GM19099 (cell line): Measurements from ENCODE around the gene GNB3.
A peak's percentile ranks its signal among the peaks of the same experiment; 100 is the strongest.

Source experiments
- POLR2A ChIP-seq: IDR thresholded peaks from 3 replicates; pipeline ENCODE4 v1.6.1; 2011; ENCODE audit warnings: low read depth; ENCODE audit not compliant: insufficient read length; ENCODE audit errors: extremely low read depth

The GNB3 gene

DNA sequence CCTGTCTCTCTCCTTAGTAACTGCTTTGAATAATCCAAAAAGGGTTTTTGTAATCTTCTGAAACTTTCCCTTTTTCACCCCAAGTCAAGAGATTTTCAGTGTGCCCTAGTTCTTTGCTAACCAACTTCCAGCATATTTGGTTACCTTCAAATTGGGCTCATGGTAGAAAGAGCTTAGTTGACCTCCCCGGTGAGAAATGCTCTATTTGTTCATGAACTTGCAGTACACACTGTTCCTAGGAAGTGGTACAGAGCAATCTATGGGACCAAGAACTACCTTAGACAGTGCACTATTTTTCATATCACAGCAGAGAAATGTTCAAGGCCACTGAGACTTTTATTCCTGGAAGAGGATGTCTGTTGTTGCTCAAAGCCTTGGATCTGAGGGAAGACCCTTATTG lies 12.9 kb downstream of the GNB3 start:
- TF ChIP-seq POLR2A: no peak

DNA sequence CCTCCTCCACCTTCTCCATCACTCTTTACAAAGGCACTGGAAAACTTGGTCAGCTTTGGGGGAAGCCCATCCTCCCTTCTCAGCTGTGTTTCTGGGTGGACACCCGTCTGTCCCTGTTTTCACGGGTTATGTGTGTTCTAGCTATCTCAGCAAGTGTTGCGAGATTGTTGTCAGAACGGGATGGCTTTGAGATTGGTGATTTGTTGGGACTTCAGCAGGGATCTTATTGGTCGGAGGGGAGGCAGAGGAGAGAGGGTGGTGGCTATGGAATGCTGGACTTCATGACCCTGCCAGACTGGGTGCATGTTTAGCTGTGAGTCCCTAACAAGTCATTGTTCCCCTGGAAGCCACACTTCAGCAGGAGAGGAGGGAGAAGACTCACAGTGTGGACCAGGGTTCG lies 13.3 kb downstream of the GNB3 start:
- no peak for TF ChIP-seq POLR2A

GRCh38 chr12:6855322-6855721 lies 14.6 kb downstream of the GNB3 start:
- TF ChIP-seq POLR2A: no peak

GRCh38 chr12:6858799-6859198 lies 18.1 kb downstream of the GNB3 start:
- TF ChIP-seq POLR2A: no peak

DNA sequence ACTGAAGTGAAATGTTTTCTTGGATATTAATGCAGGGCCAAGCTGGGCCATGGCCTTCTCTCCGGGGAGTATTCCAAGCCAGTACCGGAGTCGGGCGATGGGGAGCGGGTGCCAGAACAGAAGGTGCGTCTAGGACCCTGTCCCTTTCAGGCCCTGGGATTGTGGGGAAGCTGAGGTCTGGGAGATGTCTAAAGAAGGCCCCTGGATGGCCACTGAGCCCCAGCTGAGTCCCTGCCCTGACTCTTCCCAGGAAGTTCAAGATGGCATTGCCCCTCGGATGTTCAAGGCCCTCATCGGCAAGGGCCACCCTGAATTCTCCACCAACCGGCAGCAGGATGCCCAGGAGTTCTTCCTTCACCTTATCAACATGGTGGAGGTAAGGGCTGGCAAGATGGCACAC lies 19.4 kb downstream of the GNB3 start:
- TF ChIP-seq POLR2A: no peak

DNA sequence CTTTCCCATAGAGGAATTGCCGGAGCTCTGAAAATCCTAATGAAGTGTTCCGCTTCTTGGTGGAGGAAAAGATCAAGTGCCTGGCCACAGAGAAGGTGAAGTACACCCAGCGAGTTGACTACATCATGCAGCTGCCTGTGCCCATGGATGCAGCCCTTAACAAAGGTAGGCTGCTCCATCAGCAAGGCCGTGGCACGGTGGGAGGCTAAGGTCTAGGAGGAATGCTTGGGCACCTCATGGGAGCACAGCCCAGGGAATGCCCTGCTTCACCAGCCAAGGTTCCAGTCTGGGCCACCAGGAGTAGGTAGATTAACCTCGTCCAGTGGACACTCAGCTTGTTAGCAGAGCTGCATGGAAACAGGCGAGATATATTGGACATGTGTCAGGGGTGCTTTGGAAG lies 20.2 kb downstream of the GNB3 start:
- TF ChIP-seq POLR2A: no peak

GRCh38 chr12:6861391-6861790 lies 20.7 kb downstream of the GNB3 start:
- no peak for TF ChIP-seq POLR2A

DNA sequence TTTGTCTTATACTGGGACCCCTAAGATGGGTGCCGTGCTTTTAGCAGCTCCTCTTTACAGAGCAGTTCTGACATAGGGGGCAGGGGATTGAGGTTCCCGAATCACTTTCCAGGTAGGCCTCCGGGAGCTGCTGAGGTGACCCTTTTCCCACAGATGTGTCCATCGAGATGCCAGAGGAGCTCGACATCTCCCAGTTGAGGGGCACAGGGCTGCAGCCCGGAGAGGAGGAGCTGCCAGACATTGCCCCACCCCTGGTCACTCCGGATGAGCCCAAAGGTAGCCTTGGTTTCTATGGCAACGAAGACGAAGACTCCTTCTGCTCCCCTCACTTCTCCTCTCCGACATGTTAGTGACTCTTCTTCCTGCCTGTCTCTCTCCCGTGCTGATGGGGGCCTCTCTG lies 22.3 kb downstream of the GNB3 start:
- TF ChIP-seq POLR2A: no peak

DNA sequence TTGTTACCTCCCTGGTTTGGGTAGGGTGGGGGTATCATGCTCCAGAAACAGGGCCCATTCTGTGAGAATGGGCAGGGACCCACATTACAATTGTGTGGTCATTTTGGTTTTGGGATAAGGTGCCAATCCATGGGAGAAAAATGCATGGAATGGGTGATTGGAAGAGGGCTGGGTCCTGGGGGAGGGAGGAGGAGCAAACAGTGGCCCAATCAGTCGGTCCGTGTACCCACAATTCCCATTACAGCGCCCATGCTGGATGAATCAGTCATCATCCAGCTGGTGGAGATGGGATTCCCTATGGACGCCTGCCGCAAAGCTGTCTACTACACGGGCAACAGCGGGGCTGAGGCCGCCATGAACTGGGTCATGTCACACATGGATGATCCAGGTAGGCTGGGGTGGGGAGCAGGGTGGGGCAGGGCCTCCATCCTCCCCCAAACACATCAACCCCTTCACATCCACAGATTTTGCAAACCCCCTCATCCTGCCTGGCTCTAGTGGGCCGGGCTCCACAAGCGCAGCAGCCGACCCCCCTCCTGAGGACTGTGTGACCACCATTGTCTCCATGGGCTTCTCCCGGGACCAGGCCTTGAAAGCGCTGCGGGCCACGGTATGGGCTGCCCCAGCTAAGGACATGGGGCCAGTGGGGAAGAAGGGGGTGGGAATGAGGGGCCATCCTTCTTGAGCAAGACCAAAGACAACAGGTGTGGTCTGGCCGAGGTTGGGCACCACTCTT lies 23.0 kb downstream of the GNB3 start:
- TF ChIP-seq POLR2A: no peak

DNA sequence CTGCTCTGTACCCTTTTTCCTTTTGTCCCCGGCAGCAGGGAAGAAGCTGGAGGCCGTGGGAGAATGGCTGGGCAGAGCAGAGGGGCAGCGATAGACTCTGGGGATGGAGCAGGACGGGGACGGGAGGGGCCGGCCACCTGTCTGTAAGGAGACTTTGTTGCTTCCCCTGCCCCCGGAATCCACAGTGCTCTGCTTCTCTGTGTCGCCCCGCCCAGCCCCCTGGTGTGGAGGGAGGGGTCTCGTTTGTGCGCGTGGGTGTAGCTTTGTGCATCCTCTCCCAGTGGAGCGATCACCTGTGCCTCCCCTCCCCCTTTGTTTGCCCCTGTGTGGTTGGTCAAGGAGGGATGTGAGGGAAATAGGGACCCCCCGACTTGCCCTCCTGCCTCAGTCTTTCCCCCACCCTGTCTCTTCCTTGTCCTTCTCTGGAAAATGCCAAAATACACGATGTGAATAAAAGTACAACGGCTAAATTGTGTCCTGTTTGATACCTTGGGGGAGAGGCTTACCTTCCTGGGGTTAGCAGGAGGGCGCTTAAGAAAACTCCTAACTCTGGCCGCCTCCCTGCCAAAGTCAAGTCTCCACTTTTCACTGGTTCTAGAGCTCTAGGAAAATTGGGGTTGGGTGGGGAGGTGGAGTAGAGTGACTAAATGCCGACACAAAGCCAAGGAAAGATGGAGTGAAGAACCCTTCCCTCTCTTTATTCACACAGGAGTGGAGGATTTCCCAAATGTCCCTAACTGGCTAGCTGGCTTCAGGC lies 25.6 kb downstream of the GNB3 start:
- no peak for TF ChIP-seq POLR2A

DNA sequence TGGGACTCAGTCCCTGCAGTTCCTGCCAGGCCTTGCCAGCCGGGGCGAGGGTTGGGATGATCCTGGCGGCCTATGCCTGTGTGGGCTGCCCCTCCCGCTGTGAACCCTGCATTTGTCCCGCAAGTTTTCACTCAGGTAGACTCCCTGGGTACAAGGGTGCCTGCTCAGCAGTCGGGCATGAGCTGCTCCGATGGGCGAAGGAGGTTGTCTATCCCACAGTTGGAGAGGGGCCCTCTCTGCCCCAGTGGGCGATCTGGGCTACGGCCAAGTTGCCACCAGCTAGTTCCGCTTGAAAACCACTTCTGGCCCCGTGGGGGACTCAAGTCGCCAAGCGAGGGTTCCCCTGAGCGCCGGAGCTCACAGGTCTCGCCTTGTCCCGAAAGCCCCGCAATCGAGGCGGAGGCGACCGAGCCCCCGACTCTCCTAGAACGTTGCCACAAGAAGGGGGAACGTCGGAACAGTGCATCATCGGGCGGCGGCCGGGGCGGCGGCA lies 26.2 kb downstream of the GNB3 start:
- no peak for TF ChIP-seq POLR2A

DNA sequence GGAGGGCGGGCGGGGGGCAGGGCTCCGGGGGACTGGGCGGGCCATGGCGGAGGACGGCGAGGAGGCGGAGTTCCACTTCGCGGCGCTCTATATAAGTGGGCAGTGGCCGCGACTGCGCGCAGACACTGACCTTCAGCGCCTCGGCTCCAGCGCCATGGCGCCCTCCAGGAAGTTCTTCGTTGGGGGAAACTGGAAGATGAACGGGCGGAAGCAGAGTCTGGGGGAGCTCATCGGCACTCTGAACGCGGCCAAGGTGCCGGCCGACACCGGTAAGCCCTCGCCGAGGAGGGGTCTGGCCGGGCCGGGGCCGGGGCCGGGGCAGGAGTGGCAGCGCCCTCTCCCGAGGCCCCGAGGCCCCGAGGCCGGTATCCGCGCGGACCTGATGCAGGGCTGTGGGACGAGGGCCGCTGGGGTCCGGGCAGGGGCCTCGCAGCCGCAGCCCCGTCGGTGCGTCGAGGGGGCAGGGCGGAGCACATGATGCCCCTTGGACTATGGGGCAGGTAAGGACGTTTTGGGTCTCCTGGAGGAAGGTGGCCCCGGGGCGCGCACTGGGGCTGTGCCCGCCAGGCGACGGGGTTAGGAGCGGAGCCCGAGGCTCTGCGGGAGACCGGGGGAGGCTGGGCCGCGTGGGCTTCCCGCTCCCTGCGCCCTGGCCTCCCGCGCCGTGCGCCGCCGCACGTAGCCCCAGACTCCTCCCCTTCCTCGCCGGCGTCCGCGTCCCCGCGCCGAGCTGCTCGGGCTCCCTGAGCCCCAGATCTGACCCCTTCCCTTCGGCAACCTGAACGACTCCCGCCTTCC lies 26.9 kb downstream of the GNB3 start, which contains the start of gene TPI1:
Gene TPI1, plus strand, starts transcription at position 119 of the 798 bp plus-strand sequence. Its CDS starts 36 bp downstream, at position 155.
- TF ChIP-seq POLR2A: peak; percentile 98

- TF ChIP-seq POLR2A: no peak
Measured at GRCh38 chr12:6868211-6869048, 27.7 kb downstream of the GNB3 start.
